Neutrophil (primary cell): ENCODE results near the gene EIF4E1B.

Experiments
- H3K27ac ChIP-seq: fragments of 200-600 bp; sonication (generic); 2 replicates; pipeline ENCODE4 v1.5.1; 2016; ENCODE audit warnings: mild to moderate bottlenecking, moderate library complexity
- H3K27me3 ChIP-seq: fragments of 200-600 bp; sonication (generic); 2 replicates; pipeline ENCODE4 v1.6.0; 2016; ENCODE audit warnings: mild to moderate bottlenecking
- H3K36me3 ChIP-seq: fragments of 200-600 bp; sonication (generic); 2 replicates; pipeline ENCODE4 v1.5.1; 2017
- H3K4me1 ChIP-seq, 2 experiments: fragments of 200-600 bp in 1 of 2; sonication (generic) in 1 of 2; 1 replicate in 1 of 2; 2 replicates in 1 of 2; pipeline versions ENCODE4 v1.5.1 to v1.6.1; 2013 to 2016; ENCODE audit warnings: low read depth in 1 of 2, low read length in 1 of 2, mild to moderate bottlenecking in 1 of 2, moderate library complexity in 1 of 2; ENCODE audit not compliant: control insufficient read depth in 1 of 2, insufficient read depth in 1 of 2
- H3K4me3 ChIP-seq, 2 experiments: fragments of 200-600 bp in 1 of 2; sonication (generic) in 1 of 2; 1 replicate in 1 of 2; 2 replicates in 1 of 2; pipeline ENCODE4 v1.5.1; 2013 to 2016; ENCODE audit warnings: low read depth in 1 of 2, low read length in 1 of 2, mild to moderate bottlenecking in 1 of 2, moderate library complexity in 1 of 2
- H3K9me3 ChIP-seq: fragments of 200-600 bp; sonication (generic); 2 replicates; pipeline ENCODE4 v1.5.1; 2016
- CTCF ChIP-seq: fragments of 200-600 bp; sonication (generic); IDR thresholded peaks from 2 replicates; pipeline ENCODE4 v1.5.1; 2016; ENCODE audit warnings: antibody characterized with exemption

The EIF4E1B gene

GRCh38 chr5:176692839-176693476, 62.5 kb downstream of the EIF4E1B start:
- Histone ChIP-seq H3K27ac (no peak overlapping the region), H3K27me3 (peaks cover 89% of the 10 kb centered on the region), H3K4me3 (no peak overlapping the region), H3K9me3 (no peaks in the 10 kb centered on the region), H3K4me1 (no peaks in the 10 kb centered on the region), H3K36me3 (no peaks in the 10 kb centered on the region)
- no peak for TF ChIP-seq CTCF

DNA sequence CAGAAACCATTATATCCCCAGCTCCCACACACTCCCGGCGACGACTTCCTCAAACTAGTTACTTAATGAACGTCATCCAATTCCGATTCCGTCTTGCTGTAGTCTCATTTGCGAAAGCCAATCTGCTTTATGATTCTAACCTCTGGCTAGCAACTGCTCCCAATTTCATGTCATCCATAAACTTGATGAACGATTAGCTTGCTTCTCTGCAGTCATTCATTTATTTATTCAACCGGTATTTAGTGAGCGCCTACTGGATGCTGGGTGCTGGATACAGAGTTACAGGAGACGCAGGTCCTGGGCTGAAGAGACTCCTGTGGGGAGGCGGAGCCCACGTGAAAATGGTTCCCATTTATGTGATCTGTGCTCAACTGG, 63.0 kb downstream of the EIF4E1B start:
- no peaks in the 10 kb centered on the region for H3K9me3 ChIP-seq
- TF ChIP-seq CTCF, result no peak
- H3K4me1 ChIP-seq, result no peaks in the 10 kb centered on the region
- peaks cover 90% of the 10 kb centered on the region for H3K27me3 ChIP-seq
- H3K4me3 ChIP-seq, result no peak overlapping the region
- no peak overlapping the region for H3K27ac ChIP-seq
- H3K36me3 ChIP-seq, result no peaks in the 10 kb centered on the region

DNA sequence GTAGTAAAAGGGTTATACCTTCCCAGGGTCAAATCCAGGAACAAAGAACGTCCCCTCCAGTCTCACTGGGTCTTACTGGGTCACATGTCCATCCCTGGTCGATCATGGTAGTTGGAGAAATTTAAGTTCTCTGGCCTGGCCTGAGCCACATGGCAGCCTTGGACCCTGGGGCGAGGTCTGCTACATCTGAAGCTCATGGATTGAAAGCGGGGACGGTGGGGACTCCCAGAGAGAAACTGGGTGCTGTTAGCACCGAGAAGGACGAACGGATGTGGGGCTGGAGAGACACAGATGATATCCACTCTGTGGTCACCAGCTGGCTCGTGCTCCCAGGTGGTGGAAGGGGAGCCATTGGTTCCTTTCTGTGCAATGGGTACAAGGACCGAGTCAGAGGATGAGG, 63.7 kb downstream of the EIF4E1B start:
- no peaks in the 10 kb centered on the region for H3K9me3 ChIP-seq
- no peak overlapping the region for H3K27ac ChIP-seq
- H3K27me3 ChIP-seq, result peaks cover 97% of the 10 kb centered on the region
- TF ChIP-seq CTCF, result no peak
- H3K4me1 ChIP-seq, result no peaks in the 10 kb centered on the region
- no peaks in the 10 kb centered on the region for H3K36me3 ChIP-seq
- no peak overlapping the region for H3K4me3 ChIP-seq

DNA sequence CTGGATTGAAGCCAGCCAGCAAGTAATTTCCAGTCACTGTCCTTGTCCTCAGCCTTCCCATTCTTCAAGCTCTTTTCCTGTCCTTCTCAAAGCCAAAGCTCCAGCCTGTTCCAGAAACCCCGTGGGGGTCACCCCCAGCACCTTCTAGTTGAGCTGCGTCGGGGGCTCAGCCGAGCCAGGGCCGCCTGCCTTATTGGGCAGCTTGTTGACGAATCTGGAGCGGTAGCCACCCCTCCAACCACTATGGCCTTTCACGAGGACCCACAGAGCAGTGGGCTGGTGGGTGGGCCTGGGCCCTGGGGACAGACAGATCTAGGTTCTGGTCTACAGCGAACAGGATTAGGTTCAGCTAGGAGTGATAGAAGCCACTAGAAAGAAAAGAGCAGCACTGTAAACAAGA, 64.2 kb downstream of the EIF4E1B start:
- Histone ChIP-seq H3K36me3 (no peaks in the 10 kb centered on the region), H3K9me3 (no peaks in the 10 kb centered on the region), H3K27ac (no peak overlapping the region), H3K27me3 (peaks cover 99% of the 10 kb centered on the region), H3K4me1 (no peaks in the 10 kb centered on the region), H3K4me3 (no peak overlapping the region)
- no peak for TF ChIP-seq CTCF

GRCh38 chr5:176695073-176695472, 64.6 kb downstream of the EIF4E1B start:
- no peak for TF ChIP-seq CTCF
- H3K36me3 ChIP-seq, result no peaks in the 10 kb centered on the region
- peaks cover 99% of the 10 kb centered on the region for H3K27me3 ChIP-seq
- H3K4me3 ChIP-seq, result no peak overlapping the region
- H3K27ac ChIP-seq, result no peak overlapping the region
- no peaks in the 10 kb centered on the region for H3K4me1 ChIP-seq
- no peaks in the 10 kb centered on the region for H3K9me3 ChIP-seq
